Hematopoietic multipotent progenitor cell (in vitro differentiated cells): ENCODE results near the gene P2RX6. TPM values are rescaled to one million over a fixed set of nuclear protein-coding genes. Genes with fewer than 3 reads are reported as not detected.
A peak's percentile ranks its signal among the peaks of the same experiment; 100 is the strongest.
"Not testable (repeated sequence)": the region's sequence is repeated elsewhere in the genome, so short reads cannot be mapped to it uniquely, and the experiment has no call there.

ENCODE experiments used
- DNase-seq, 3 donors: peaks; one replicate each; pipeline ENCODE4 v3.0.0-alpha.2; 2011 to 2015; ENCODE audit warnings: low read depth in 2 of 3, low spot score in 2 of 3
- total RNA-seq: library from RNA; depleted of rRNA; stranded (reverse); fragments of >200 nt; gene quantifications from one replicate; pipeline ENCODE4 v1.2.3, GENCODE V29; 2012

Gene P2RX6
- total RNA-seq = 0.54 TPM

DNA sequence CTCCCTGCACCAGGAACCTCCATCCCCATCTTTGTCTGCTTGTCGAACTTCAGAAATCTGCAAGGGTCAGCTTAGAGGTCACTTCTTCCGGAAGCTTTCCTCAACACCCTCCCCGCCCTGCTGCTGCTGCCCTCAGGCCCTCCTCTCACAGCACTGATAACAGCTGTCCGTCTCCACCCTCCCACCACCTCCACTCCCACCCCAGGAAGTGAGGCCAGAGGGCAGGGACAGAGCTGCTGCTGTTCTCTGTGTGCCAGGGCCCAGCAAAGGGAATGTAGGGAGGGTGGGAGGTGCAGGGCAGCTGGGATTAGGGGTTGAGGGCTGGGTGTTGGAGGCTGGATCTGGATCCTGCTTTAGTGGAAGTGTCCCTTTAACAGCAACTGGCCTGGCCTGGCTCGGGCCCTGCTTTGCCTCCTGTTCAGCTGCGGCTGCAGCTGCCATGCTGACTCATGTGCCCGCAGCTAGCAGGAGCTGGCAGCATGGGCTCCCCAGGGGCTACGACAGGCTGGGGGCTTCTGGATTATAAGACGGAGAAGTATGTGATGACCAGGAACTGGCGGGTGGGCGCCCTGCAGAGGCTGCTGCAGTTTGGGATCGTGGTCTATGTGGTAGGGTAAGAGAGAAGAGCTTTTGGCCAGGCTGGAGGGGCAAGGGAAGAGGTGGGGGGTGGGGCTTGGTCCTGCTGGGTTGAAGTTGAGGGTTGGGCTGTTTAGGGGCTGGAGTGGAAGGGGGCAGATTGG, at the start of gene P2RX6:
TSS of gene P2RX6 (plus strand) at position 440 of the 740 bp plus-strand sequence. CDS start at position 450, 10 bp downstream.
- DNase-seq = peak in 1 of 3 donors; percentile 22

DNA sequence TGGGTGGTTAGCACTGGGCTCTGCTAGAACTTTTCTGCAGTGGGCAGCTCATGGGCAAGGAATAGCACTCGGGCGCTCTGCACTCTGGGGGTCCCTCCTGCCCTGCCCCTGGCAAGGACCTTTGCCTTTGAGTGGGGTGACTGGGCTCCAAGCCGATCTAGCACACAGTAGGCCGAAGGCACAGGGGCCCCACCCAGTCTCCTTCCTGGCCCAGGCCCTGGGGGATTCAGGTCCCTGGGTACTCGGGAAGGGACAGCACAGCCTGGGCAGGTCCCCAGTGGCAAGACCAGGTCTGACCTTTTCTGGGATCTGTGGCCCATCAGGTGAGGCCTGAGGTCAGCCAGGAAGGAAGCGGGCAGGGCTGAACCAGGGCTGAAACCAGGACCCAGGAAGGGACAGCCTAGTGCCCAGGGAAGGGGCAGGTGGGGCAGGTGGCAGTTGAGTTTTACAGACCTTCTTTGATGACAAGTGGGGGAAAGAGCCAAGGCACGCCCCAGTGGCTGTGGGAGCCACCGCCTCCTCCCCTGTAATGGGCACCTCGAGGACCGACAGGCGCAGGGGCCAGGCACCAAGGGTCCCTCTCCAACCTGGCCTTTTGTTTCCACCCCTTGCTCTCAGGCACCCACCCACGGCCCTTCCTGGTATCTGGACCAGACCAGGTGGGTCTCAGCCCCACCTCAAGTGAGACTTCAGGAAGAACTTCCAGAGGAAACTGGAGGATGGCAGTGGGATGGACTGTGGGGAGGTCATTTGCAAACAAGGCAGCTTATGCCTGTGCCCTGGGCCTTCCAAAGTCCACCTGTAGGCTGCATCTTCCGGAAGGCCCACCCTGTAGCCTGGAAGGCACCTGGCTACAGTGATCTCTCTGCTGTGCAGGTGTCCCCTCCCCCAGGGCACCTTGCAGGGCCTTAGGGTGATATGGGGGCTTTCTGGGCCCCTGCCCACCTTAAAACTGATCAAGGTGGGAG, 48.8 kb upstream of the P2RX6 start:
- DNase-seq = no peak

DNA sequence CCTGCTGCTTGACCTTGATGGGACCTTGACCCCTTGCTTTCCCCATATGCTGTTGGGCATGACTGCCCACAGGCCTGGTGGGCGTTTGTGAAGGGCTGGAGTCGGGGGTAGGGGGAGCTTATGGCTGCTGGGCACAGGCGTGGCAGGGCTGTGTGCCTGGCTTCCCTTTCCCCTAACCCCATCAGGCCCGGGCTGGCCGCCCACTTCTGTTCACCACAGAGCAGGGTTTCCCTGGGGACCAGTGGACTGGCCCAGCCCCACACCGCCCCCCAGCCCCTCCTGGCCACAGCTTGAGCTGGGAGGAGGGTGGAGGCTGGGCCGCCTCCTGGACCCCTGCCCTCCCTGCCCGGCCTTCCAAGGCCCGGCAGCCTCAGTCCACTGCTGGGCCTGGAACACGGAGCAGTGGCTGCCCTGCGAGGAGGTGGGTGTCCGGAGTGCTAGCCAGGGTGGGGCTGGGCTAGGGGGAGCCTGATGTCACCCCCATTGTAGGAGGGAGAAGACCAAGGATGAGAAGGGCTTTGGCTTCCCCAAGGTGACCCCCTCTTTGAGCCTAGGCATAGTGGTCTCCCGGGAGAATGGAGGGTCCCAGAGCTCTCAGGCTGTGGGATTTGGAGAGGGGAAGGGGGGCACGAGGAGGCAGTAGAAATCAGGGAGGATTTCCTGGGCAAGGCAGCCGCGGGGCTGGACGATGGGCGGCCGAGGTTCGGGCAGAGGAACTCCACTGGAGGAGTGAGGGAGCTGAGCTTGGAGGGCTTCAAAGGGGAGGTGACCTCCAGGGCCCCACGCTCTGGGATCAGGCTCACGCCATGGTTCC, 47.9 kb upstream of the P2RX6 start, which contains the start of gene AIFM3:
TSS of gene AIFM3 (plus strand) at position 373 of the 814 bp plus-strand sequence. CDS start 690 bp downstream, outside the sequence.
- no peak for DNase-seq

DNA sequence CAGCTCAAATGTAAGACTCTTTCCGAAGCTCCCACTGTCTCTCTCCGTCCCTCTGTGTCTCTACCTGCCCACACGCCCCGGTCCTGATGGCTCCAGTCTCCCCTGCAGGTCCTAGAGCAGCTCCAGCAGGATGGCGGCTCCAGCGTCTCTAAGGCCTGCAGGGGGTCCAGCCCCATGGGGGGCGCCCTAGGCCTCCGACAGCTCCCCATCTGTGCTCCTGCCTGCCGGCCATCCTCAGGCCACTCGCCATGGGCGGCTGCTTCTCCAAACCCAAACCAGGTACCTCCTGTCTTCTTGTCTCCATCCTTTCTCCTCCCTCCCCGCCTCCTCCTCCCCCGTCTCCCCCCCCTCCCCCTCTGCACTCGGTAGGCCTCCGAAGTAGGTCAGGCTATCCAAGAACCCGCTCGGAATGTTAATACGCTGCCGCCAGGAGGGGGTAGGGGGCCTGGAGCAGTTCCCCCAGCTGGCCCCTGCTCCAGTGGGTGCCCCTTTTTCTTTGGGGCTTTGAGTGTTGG, 47.2 kb upstream of the P2RX6 start:
- DNase-seq = no peak

DNA sequence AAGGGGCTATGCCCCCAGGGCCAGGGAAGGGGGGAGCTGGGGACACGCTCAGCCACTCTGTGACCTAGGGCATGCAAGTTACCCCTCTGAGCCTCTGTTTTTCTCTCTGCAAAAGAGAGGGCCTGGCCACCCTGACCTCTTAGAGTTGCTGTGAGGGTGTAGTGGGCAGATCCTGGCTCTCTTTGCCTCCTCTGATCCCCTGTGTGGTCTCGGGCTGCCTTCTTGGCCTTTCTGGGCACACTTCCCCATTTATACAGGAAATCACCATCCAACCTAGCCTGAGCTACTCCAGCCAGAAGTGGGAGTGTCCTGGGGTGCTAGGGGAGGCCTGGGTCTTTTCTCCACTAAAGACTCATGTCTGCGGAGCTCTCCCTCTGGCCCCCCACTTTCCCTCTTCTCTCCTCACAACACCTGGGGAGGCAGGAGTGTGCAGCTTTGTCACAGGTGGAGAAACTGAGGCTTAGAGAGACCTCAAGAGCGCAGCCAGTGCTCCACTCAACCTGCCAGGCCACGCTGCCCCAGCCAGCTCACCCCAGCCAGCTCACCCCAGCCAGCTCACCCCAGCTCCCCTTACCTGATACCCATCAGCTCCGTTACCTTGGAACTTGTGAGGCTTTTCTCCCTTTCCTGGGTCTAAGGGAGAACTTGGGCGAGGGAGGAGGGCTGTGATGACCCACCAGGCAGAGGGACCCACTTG, 46.5 kb upstream of the P2RX6 start:
- DNase-seq = peak in 1 of 3 donors; percentile 32

DNA sequence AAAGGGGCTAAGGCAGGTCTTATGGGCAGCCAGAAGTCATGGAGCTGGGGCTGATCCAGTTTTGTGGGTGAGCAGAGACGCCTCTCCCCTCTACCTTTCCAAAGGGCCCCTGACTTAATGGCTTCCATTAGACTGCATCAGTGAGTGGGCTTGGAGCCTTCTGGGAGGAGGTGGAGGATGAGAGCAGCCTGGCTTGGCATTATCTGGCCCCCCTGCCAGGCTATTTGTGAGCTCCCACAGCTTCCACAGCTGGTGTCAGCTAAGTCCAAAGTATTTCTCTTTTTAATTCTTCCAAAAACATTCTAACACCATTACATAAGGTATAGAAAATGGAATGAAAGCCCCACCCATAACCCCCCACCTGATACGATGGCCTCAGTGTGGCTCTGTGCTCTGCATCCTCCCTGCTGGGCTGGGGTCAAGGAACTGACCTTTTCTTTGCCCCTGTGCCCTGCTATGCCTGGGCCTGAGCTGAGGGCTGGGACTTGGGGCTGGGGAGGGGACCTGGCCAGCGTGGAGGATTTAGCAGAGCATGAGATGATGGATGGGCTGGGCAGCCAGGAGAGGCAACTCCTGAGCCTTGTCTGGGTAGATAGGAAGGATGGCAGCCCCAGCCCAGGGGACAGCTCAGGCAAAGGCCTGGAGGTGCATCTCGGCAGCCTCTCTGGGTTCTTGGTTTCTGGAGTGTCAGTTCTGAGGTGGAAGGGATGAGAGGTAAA, 43.9 kb upstream of the P2RX6 start:
- no peak for DNase-seq

DNA sequence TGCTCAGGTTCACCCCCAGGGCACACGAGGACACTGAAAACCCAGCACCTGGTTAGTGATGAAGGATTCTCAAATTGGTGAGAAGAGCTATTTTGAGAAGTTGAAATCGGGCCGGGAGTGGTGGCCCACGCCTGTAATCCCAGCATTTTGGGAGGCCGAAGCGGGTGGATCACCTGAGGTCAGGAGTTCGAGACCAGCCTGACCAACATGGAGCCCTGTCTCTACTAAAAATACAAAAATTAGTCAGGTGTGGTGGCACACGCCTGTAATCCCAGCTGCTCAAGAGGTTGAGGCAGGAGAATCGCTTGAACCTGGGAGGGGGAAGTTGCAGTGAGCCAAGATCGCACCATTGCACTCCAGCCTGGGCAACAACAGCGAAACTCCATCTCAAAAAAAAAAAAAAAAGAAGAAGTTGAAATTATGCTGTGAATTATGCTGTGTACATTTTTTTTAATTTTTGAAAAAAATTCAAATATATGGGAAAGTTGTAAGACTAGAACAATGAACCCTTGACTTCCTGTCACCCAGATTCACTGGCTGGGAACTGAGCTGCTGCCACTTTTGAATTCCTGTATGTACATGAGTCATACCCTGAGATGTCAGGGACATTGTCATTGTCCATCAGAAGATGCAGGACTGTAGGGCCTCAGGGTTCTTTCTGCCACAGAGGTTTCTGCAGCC, 42.8 kb upstream of the P2RX6 start:
- DNase-seq = not testable (repeated sequence)

DNA sequence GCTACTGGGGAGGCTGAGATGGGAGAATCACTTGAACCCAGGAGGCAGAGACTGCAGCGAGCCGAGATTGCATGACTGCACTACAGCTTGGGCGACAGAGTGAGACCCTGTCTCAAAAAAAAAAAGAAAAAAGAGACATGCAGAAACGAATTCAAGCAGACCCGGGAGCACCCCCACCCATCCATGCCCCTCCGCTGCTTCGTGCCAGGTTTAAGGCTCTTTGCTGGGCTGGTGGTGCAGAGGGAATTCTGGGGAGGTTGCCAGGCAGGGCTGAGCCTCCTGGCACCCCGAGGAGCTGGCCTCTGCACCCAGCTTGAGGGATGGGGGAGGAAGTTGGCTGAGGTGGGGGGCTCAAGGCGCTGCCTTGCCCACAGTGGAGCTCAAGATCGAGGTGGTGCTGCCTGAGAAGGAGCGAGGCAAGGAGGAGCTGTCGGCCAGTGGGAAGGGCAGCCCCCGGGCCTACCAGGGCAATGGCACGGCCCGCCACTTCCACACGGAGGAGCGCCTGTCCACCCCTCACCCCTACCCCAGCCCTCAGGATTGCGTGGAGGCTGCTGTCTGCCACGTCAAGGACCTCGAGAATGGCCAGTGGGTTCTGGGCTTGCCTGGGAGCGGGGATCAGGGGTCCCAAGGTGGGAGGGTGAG, 41.9 kb upstream of the P2RX6 start:
- DNase-seq = no peak

DNA sequence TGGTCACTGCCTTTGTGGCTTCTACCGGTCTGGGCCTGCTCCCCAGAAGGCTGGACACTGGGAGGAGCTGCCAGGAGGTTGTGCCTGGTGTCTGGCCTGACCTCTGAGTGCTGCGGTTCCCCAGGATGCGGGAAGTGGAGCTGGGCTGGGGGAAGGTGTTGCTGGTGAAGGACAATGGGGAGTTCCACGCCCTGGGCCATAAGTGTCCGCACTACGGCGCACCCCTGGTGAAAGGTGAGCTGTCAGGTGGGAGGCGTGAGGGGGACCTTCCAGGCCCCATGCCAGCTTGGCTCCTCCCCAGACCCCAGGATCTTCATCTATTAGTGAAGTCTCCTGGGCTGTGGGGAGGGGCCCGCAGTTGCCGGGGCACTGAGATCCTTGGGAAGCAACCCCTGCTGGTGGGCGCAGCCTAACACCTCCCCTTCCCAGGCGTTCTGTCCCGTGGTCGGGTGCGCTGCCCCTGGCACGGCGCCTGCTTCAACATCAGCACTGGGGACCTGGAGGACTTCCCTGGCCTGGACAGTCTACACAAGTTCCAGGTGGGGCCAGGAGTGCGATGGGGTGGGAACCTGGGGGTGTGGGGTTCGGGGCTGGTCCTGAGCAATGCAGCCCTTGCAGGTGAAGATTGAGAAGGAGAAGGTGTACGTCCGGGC, 41.2 kb upstream of the P2RX6 start:
- no peak for DNase-seq

DNA sequence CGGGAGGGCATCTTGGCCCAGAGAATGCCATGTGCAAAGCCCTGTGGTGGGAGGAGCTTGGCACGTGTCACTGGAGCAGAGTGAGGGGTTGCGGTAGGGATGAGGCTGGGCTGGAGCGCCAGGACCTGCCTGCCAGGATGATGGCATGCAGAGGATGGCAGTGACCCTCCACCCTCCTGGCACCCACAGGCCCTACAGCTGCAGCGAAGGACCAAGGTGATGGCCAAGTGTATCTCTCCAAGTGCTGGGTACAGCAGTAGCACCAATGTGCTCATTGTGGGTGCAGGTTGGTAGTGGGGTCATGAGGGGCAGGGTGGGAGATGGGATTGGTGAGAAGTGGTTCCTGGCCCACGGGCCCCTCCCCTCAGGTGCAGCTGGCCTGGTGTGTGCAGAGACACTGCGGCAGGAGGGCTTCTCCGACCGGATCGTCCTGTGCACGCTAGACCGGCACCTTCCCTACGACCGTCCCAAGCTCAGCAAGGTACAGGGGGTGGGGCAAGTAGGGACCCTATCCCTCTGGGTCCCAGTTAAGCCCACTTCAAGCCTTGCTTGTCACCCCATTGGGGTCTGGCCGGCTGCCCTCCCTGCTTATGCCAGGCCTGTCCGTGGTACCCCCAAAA, 40.5 kb upstream of the P2RX6 start:
- no peak for DNase-seq

DNA sequence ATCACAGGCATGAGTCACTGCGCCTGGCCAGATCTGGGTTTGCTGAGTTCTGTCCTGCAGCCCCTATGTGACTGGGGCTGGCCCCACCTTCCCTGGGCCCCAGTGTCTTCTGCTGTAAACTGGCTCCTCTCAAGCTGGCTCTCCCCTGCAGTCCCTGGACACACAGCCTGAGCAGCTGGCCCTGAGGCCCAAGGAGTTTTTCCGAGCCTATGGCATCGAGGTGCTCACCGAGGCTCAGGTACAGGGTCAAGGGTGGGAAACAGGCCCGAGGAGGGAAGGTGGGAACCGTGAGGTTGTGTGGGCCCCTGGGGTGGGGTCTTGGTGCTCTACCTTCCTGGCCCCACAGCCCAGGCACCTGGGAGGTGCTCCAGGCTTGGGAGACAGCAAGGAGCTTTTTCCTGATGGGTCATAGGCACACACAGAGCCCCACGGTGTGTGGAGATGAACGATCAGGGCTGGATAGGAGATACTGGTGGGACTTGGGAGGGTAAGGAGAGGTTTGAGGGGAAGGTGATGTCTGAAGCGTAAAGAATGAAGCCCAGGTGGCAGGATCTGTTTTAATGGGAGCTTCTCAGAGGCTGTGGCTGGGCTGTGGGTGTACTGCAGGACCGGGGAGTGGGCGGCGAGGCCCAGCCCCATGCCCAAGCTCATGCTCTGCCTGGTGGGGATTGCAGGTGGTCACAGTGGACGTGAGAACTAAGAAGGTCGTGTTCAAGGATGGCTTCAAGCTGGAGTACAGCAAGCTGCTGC, 39.2 kb upstream of the P2RX6 start:
- no peak for DNase-seq

DNA sequence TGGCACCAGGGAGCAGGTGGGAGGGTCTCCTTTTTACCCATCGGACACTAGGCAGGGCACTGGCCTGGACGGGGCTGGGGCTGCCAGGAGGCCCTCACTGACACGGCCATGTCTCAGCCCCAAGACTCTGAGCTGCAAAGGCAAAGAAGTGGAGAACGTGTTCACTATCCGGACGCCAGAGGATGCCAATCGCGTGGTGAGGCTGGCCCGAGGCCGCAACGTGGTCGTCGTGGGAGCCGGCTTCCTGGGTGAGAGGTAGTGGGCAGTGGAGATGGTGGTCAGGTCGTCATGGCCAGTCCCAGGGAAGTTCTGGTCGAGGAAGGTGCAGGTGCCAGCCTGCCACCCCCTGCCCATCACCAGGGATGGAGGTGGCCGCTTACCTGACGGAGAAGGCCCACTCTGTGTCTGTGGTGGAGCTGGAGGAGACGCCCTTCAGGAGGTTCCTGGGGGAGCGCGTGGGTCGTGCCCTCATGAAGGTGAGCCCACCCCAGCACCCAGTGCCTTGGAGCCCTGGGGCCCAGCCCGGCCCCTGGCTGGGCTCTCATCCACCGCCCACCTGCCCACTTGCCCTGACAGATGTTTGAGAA, 38.6 kb upstream of the P2RX6 start:
- no peak for DNase-seq

DNA sequence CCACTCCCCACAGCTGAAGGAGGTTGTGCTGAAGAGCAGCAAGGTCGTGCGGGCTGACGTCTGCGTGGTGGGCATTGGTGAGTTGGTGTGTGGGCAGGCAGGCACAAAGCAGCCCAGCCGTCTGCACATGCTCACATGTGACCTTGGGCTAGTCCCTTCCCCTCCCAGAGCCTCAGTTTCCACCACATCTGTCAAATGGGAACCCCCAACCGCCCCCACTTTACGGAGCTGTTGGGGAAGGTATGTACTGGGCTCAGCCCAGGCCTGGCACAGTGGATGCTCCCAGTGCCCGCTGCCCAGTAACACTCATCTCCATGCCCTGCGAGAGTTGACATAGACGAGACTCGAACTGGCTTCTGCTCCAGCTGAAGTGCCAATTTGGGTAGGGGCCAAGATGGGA, 37.9 kb upstream of the P2RX6 start:
- DNase-seq = no peak

DNA sequence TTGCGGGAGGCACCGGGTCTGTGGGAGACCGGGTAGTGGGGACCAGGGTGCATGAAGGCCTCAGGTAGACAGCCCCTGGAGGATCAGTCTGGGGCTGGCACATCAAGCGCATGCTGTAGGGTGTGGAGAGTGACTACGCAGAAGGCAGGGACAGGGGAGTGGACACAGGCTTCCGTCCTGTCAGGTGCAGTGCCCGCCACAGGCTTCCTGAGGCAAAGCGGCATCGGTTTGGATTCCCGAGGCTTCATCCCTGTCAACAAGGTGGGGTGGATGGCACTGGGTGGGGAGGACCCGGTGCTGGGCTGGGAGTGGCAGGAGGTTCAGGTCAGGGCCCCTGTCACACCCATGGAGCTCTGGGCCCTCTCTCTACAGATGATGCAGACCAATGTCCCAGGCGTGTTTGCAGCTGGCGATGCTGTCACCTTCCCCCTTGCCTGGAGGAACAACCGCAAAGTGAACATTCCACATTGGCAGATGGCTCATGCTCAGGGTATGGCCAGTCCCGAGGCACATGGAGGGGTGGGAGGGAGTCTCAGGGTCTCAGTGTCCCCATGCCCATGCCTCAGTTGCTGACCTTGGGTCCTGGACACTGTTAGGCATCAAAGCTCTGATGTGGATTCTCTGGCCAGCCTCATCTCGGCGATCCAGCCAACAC, 37.3 kb upstream of the P2RX6 start:
- DNase-seq = no peak

DNA sequence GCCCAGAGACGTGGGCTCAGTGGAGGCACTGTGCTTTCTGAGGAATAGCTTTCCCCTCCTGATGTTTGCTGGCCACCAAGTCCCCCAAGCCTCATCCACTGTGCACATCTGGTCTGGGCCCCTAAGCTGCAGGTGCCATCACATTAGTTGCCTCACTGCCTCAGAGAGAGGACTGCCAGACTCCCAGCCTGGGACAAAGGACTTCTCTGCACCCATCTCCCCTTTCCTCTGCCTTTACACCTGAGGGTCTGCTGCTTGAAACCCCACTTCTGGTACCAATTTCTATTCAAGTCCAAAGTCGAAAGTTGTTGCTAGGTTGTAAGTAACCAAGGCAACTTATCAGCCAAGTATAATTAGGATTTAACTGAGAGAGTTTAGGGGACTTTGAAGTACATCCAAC, 36.5 kb upstream of the P2RX6 start:
- no peak for DNase-seq
